Measurements from ENCODE around the gene SULT1E1.
"Not testable (repeated sequence)": the region's sequence is repeated elsewhere in the genome, so short reads cannot be mapped to it uniquely, and the experiment has no call there.

Gene SULT1E1

GRCh38 chr4:69838977-69839376, 21.0 kb downstream of the SULT1E1 start:
- DNase-seq = no peak

GRCh38 chr4:69836287-69836686, 23.7 kb downstream of the SULT1E1 start:
- DNase-seq = no peak

GRCh38 chr4:69835766-69836165, 24.2 kb downstream of the SULT1E1 start:
- no peak for DNase-seq

- DNase-seq = no peak
Observed at GRCh38 chr4:69833251-69833650, 26.7 kb downstream of the SULT1E1 start.

- DNase-seq = no peak
Observed at GRCh38 chr4:69832326-69833030, 27.5 kb downstream of the SULT1E1 start.

- no peak for DNase-seq
Observed at GRCh38 chr4:69831646-69832325, 28.2 kb downstream of the SULT1E1 start.

- no peak for DNase-seq
Observed at GRCh38 chr4:69831270-69831627, 28.7 kb downstream of the SULT1E1 start.

- no peak for DNase-seq
Observed at GRCh38 chr4:69830560-69831269, 29.2 kb downstream of the SULT1E1 start.

GRCh38 chr4:69830192-69830559, 29.8 kb downstream of the SULT1E1 start:
- DNase-seq = no peak

GRCh38 chr4:69829678-69830077, 30.3 kb downstream of the SULT1E1 start:
- DNase-seq = no peak

GRCh38 chr4:69828828-69829227, 31.1 kb downstream of the SULT1E1 start:
- DNase-seq = no peak

GRCh38 chr4:69825056-69825455, 34.9 kb downstream of the SULT1E1 start:
- not testable (repeated sequence) for DNase-seq

GRCh38 chr4:69823481-69824186, 36.3 kb downstream of the SULT1E1 start:
- peak; percentile 30 for DNase-seq

GRCh38 chr4:69823048-69823447, 36.9 kb downstream of the SULT1E1 start:
- no peak for DNase-seq

- no peak for DNase-seq
Observed at GRCh38 chr4:69822198-69822597, 37.7 kb downstream of the SULT1E1 start.

- DNase-seq = no peak
Observed at GRCh38 chr4:69818060-69818639, 41.8 kb downstream of the SULT1E1 start.

GRCh38 chr4:69816236-69816635, 43.7 kb downstream of the SULT1E1 start:
- no peak for DNase-seq

GRCh38 chr4:69813628-69814027, 46.3 kb downstream of the SULT1E1 start:
- DNase-seq = no peak

GRCh38 chr4:69811166-69811565, 48.8 kb downstream of the SULT1E1 start:
- no peak for DNase-seq

GRCh38 chr4:69800599-69800998, 59.3 kb downstream of the SULT1E1 start:
- no peak for DNase-seq

- no peak for DNase-seq
Observed at GRCh38 chr4:69799337-69799736, 60.6 kb downstream of the SULT1E1 start.

GRCh38 chr4:69793732-69794131, 66.2 kb downstream of the SULT1E1 start:
- DNase-seq = no peak
